D341Med (cell line): ENCODE measurements around the gene ALDH3A1.

ENCODE experiments used
- DNase-seq: peaks from one replicate; pipeline ENCODE4 v3.0.0; 2012; ENCODE audit warnings: low spot score

The ALDH3A1 gene

DNA sequence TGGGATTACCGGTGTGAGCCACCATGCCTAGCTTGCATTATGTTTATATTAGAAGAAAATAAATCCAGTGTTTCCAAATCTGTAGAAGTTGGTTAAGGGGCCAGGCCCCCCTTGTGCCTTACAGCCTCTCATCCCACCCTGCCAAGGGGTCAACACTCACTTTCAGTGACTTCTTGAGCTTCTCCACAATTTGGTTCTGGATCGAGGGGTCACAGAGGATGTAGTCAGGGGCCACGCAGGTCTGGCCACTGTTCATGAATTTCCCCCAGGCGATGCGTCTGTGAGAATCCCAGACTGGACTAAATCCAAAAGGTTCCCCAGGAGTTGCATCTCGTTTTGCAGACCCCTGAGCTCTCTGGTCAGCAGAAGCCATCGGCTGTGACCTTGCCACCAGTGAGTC is 7.2 kb downstream of the ALDH3A1 start:
- DNase-seq, result no peak

DNA sequence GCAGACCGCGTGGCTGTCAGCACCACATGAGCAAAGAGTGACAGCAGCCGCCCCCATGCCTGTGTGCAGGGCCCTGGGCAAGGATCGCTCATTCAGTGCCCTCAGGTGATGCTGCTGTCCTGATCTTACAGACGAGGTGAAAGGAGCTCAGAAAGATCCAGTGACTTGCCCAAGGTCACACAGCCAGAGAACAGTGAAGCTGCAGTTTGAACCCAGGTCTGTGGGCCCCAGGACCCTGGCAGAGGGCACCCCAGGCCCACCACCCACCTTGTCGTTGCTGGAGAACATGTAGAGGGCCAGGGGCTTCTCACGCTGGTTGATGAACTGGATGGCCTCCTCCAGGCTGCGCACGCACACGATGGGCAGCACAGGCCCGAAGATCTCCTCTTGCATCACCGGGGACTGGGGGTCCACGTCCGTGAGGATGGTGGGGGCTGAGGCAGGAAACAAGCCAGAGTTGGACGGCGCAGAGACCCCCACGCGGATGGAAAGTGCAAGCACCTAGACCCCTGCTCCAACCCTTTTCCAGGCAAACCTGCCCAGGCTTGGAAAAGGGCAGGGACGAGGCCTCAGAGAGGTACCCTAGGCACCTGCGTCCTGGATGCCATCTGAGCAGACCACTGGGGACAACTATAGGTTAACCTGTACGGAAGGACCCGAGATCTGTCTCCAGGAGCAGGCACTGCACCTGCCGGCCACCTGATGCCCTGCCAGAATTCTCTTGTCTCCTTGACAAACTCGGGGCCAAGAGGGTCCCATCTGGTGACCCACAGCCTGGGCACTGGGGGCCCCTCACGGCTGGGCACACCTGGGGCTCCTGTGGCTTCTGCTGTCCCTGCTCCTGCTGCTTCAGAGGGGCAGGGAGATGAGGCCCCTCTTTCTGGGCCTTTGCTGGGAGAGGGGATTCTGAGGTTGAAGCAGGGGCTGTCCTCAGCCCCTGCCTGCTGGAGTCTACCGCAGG is 8.6 kb downstream of the ALDH3A1 start:
- DNase-seq, result no peak

DNA sequence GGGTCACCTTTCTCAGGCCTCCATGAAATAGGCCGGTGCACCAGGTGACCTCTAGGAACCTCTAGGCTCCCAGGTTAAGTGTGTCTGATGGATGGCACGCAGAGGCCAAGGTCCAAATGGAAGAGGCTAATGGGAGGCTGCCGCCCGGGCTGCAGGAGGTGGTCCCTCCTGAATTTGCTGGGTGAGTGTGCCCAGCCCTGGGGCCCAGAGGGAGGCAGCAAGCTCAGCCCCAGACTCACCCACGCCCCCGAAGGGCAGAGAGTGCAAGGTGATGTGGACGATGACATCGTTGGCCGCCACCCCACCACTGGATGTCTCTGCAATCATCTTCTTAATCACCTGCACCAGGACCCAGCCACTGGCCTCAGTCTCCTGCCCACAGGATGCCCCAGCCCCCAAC is 9.3 kb downstream of the ALDH3A1 start:
- no peak for DNase-seq

DNA sequence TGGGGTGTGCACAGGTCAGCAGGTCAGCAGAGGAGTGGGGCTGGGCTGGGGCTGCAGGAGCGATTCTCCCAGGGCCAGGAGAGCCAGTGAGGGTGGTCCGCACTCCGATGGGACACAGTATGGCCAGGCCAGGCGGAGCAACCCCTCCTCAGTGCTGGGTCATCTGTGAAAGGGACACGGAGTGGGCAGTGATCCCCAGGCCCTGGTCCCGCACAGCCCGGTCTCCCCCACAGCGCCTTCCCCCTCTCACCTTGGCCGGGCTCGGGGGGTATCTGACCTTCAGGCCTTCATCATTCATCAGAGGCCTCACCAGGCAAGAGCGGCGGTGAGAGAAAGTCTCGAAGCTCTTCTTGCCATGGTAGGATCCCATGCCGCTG is 10.0 kb downstream of the ALDH3A1 start:
- DNase-seq, result no peak

DNA sequence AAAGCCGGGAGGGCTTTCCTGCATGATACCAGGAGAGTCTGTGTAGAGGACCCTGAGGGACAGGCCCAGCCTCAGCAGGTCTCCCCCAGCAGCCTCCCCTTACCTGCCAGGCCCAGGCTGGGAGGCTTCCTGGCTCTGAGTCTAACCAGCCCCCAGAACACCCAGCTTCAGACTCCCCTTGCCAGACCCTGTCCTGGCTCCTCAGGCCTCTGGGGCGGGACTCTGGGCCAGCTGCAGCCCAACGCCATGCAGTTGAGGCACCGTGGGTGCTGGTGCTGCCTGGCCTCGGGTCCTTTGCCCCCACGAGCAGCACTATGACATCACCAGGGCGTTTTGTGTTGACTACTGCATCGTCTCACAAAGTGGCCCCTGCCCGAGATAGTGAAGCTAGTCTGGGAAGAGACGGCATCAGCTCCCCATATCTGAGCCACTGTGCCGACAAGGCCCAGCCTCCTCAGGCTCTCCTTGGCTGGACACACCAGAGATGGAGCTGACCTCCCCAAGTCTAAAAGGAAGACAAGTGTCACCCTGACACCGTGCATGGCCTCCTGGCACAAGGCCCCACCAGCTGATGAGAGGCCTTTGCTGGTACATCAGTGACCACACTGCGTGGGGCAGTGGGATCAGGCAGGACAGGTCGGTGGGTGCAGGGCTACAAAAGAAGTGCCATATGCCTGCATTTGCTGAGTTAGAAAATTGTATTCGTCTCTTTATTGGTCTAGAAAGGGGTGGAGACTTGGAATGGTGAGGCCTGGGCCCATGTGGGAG is 10.6 kb downstream of the ALDH3A1 start:
- no peak for DNase-seq

DNA sequence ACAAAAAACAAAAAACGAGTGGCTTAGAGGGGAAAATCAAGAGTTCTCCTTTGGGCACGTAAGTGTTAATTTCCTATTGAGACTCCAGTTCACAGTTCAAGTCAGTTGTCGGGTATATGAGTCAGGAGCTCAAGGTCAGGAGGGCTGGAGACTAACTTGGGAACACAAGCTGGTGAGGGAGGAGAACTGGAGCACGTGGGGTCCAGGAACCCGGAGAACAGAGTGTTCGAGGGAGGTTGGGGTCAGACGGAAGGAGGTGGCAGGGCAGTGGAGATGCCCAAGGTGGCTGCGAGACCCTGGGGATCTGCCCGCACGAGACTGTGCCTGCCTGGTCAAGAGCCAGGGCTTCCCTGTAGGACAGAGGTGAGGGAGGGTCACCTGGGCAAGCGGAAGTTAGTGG is 12.0 kb downstream of the ALDH3A1 start:
- DNase-seq, result no peak

DNA sequence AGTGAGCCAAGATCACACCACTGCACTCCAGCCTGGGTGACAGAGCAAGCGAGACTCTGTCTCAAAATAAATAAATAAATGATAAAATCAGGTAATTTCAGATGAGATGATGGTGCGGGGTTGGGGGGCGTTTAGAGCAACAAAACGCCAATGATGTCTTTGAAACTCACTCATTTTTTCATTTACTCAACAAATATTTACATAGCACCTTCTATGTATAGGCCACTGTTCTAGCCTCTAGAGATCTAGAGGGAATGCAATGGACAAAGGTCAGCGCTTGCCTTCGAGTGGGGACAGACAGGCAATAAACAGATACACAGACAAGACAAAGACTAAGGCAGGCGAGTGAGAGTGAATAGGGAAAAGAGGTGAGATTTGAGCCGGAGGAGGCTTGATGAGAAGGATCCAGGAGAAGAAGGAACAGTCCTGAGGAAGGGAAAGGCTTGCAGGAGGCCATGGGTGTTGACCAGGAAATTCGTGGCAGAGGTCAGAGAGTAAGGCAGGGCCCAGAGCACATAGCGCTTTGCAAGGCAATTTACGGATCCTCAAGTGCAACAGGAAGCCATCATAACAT is 14.1 kb downstream of the ALDH3A1 start:
- DNase-seq, result no peak

DNA sequence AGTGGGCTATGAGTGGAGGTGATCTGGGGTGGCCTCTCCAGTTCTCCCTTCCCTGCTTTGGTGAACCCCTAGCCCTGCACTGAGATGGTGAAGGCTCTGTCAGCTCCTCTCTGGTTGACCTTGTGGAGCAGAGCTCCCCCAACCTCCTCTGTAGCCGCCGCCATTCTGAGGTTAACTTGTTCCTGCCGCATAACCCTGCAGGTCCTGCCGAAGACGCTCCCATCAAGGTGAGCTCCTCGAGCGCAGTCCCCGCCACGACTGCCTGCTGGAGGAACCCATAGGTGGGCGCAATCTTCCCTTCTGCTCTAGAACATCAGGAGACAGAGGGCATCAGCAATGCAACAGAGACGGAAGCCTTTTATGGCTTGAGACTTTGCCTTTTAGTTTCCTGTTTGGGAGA is 16.5 kb downstream of the ALDH3A1 start:
- no peak for DNase-seq

DNA sequence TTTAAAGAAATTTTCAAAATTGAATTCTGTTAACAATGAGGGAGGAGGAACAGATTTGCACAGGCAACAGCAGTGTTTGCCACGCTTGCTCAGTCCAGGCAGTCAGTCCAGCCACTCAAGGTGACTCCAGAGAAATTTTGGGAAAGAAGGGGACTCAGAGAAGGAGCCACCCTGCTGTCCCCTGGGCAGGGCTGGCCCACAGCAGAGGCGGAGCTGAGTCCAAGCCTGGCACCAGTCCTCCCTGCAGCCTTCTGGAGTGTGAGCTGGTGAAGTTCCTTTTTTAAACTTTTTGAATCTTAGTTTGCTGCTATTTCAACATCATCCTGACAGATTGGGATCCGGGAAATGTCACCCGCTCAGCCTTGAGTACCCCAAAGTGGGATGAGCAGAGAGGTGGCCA is 17.3 kb downstream of the ALDH3A1 start:
- DNase-seq, result no peak

DNA sequence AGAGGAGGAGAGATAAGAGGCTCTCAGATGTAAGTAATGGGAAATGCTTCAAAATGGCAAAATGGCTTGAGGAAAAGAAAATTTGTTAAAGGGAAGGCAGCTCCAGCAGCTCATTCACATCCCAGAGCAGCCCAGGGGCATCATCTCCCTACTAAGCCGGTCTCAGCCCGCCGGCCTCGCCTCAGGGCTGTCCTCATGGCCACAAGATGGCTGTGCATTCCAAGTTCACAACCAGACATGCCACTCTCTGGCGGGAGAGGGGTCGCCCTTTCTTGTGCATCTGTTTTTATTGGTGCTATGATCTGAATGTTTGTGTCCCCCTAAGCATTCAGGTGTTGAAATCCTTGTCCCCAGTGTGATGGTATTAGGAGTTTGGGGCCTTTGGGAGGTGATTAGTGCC is 18.2 kb downstream of the ALDH3A1 start:
- DNase-seq, result no peak

DNA sequence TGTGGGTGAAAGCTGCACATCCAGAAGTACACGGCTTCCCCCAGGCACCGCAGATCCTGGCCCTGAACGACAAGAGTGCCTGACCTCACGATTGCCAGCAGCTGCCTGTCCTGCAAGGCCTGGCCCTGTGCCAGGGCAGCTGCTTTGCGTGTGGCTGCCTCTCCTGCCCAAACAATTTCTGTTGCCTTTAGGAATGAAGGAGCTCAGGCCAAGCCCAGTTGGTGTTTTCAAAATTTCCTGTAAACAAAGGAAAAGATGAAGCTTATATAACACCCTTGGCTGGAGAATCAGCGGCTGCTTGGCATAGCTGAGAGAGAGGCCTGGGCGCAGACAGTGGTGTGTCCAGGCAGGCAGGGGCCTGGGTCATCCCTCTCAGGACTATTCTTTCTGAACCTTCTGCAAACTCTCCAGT is 20.0 kb downstream of the ALDH3A1 start:
- no peak for DNase-seq

DNA sequence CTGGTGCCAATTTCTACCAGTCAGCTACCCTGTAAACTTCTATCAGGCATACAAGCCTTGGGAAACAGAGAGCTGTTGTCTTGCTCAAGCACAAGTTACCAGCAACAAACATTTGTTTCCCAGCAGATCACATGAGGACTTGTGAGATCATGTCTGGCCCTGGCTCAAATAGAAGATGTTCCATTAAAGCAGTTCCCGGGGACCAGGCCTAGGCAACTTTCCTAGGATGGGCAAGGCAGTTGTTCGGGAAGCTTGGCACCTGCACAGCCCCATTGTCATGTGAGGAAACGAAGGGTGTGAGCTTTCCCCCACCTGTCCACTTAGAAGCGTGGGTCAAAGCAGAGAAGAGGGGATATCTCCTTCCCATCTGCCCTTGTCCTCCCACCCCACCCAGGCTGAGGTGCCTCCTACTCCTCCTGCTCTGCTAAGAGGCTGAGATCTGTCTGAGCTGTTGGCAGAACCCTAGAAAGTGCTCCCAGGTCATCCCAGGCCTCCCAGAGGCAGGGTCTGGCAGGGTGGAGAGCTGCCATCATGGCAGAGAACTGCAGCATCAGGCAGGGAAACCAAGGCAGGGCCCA is 20.5 kb downstream of the ALDH3A1 start:
- no peak for DNase-seq

DNA sequence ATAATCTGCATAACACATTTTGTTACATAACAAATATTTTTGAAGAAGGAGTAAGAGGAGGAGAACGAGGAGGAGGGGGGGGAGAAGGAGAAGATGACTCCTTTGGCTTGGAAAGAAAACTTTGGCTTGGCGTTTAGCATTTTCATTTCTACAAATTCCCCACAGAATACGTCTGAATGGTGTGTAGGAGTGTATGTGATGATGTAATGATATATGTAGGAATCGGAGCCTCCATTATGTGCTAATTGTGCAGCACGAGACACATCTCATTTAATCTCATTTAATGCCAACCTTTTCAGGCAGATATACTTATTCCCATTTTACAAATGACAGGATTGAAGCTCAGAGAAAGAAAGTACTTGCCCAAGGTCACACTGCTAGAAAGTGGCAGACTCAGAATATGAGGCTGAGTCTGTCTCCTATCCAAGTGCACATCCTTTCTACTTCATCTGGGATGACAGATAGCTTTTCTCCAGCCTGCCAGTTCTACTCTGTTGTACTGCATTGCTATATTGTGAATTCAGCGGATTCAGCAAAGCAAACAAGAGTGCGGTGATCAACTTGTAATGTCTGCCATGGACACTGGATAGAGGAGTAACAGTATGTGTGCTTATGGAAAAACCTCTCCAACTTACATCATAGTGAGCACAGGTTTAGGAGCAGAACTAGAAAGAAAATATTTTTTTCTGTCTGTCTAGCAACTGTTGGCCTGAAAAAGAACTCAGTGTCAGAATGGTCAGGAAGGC is 21.3 kb downstream of the ALDH3A1 start:
- DNase-seq, result no peak

DNA sequence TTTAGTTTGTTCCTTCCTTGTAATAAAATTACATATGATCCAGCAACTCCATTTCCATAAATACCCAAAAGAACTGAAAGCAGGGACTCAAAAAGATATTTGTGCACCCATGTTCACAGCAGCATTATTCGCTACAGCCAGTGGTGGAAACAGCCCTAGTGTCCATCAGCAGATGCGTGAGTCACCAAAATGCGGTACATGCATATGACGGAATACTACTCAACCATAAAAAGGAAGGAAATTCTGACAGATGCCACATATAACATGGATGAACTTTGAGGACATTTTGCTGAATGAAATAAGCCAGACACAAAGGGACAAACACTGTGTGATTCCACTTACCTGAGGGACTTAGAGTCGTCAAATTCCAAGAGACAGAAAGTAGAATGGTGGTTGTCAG is 22.6 kb downstream of the ALDH3A1 start:
- DNase-seq, result no peak

DNA sequence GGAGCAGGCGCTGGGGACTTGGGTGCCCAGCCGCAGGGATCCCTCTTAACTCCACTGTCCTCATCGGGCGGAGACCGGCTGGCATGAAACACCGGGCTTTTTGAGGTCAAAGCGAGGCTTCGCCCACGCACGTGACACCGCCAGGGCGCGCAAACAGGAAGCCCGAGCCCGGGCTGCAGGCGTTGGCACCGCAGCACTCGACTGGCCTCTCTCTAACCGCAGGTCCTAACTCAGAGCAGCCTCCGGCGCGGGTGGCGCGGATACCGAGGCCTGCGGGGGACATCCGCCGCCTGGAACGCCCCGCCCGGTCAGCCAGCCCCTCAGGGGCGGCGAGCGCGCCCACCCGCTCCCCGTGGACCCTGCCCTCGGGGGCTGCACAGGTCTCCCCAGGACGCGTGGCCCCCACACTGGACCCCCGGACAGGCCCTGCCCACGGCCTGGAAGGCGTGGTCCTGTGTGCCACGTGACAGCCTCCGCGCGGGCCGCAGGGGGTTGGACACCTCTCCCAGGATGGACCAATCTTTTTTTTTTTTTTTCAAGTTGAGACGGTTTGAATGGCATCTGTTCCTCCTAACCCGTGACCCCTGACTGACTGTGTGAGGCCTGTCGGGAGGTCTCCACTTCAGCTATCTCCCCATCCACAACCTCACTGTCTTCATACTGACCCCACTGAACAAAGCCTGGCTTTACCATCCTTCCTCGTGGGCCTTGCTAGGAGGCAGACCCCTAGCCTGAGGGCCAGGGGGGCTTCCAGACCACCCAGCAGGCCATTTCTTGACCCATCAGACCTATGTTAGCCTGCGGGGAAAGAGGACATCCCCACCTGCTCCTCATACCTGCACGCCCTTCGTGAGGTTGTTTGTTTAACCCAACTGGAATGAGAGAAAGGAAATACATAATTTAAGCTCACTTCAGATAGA is 23.3 kb downstream of the ALDH3A1 start:
- DNase-seq, result no peak

DNA sequence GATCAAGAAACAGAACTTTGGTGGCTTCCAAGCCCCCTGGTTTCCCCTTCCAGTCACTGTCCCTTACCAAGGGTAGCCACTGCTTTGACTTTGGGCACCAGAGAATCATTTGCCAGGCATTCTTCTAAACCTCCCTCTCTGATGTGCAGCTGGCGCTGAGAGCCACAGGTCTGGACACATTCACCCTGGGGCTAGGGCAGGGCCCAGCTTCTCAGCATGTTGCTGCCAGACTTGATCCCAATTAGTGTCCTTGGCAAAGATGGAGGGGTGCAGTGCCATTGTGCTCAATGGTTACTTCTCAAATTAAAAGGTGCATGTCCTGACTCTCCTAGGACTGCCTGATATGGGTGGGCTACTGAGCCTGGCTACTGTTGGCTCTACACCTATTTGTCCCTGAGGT is 24.1 kb downstream of the ALDH3A1 start:
- no peak for DNase-seq

DNA sequence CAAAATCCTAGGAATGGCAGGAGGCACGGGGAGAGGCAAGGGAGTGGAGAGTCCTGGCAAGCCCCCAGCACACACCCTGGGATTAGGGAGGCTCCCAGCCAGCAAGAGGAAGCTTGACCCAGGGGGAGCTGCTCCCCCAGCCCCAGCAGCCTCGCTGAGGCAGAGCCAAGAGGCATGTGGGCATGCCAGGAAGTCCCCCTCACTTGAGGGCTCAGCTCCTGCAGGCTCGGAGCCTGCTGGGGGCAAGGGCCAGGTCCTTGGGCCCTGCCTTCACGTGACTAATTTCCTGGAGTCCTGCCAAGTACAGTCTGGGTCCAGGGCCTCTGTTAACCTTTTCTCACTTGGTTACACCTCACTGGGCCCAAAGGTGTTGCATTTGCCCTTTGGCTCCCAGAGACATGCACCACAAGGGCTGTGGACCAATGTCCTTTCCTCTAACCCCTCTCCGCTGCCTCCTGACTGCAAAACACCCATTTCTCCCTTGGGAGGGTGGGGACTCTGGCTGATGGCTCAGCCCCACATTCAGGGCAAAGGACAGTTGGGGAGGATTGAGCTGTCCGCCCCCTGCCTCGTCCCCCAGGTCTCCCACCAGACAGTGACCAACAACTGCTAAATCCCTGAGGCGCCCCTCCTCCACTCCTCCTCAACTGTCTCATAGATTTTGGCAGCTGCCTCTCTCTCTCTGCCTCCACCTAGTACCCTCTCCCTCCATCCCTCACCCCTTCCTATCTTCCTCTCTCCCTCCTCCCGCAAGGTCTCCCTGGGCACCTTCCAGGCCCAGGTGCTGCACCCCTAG is 27.3 kb downstream of the ALDH3A1 start:
- peak; percentile 15 for DNase-seq

DNA sequence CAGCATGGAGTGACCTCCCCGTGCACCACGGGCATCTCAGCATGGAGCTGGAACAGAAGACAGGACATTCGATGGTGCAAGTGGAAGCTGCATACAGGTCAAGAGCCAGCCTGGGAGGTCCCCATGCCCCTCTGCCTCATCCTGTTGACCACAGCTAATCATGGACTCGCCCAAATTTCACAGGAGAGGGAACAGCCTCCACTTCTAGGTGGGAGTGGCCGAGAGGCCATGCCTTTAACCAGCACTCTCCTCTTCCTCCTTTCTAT is 28.0 kb downstream of the ALDH3A1 start:
- no peak for DNase-seq

DNA sequence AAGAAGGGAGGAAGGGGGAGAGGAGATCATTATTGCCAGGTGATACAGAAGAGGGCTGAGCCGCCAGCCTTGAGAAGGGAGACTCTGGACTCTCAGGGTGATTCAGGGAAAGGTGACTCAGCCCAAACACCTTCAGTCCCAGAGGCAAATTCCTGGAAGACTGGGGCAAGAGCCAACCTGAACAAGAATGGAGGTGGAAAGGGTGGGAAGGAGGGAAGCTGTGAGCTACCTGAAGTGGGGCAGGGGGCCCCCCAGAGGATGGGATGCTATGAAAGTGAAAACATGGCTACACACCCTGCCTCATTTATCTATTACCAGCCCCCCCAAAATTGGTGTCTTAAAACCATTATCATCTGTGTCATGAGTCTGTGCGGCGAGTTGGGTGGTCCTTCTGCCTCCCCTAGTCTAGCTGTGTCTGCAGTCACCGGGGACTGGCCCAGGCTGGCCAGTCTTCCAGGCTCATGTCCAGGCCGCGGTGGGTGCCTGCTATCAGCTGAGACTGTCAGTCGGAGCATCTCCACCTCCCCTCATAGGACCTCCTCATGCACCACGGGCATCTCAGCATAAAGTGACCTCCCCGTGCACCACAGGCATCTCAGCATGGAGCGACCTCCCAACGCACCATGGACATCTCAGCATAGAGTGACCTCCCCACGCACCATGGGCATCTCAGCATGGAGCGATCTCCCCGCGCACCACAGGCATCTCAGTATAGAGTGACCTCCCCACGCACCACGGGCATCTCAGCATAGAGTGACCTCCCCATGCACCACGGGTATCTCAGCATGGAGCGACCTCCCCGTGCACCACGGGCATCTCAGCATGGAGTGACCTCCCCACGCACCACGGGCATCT is 28.5 kb downstream of the ALDH3A1 start:
- no peak for DNase-seq
